HG02852 (cell line): ENCODE data around the gene PRLR.

Experiments used
- ATAC-seq: cut with Tn5 transposase; IDR thresholded peaks from one replicate; pipeline ENCODE4 v1.9.1; 2021; ENCODE audit warnings: mild to moderate bottlenecking, moderate library complexity; ENCODE audit not compliant: unreplicated experiment

PRLR gene

DNA sequence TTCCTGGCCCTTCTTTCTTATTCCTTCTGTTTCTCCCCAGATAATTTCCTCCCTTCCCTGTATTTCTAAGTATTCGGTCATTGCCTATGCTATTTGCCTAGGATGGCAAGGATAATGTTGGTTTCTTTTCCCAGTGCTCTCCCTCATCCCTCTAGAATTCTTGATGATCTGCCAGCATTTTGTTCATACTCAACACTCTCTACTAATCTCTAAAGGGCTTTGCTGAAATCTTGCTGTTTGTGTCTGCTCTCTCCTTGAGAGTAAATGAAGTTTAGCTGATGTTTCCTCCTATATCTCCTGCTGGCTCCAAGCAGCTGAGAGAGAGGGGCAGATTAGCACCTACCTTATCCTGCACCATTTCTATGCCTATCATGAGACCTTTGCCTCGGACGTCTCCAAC is 220.6 kb downstream of the PRLR start:
- ATAC-seq: no peak

DNA sequence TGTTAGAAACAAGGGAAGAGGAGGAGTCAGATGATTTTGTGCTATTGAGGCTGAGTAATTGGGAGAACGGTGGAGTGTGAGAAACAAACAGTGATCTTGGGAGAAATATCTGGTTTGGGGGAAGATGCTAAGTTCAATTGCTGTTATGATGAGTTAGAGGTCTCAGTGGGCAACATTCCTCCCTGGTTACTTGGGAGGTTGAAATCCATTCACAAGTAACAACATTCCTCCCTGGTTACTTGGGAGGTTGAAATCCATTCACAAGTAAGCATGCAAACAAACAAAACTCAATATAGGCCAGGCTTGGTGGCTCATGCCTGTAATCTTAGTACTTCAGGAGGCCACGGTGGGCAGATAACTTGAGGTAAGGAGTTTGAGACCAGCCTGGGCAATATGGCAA is 221.3 kb downstream of the PRLR start:
- ATAC-seq: no peak

DNA sequence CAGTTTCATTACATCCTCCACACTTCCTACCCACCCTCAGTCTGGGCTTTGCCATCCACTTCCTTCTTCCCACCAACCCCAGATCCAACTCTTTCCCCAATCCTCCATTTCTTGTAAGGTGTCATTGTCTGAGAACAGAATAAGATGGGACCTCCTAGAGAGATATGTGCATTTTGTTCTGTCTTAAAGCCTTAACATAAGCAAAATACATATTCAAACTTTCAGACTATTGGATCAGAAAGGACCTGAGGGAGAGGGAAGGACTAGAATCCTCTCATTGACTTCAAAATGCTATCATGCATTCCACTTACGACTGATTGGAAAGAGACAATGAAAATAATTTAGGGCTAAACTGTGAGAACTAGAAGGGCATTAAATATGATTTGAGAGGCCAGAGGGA is 225.5 kb downstream of the PRLR start:
- ATAC-seq: no peak

DNA sequence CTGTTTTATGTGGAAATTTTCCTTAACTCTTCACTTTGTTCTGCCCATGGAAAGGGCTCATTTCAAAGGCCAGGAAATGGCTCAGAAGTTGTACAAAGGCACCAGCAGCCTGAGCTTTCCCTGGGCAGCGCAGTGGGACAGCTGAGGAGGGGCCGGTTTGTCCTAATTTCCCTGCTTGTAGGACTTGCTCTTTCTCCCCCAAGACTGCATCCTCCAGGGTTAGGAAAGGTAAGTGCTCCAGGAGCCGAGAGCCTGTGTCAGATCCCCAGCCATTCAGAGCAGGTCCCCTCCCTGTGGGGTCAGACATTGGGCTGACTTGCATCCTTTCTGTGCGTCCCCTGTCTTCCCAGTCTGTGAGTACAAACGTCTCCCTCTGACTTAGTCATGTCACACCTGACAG is 226.1 kb downstream of the PRLR start:
- ATAC-seq: no peak

DNA sequence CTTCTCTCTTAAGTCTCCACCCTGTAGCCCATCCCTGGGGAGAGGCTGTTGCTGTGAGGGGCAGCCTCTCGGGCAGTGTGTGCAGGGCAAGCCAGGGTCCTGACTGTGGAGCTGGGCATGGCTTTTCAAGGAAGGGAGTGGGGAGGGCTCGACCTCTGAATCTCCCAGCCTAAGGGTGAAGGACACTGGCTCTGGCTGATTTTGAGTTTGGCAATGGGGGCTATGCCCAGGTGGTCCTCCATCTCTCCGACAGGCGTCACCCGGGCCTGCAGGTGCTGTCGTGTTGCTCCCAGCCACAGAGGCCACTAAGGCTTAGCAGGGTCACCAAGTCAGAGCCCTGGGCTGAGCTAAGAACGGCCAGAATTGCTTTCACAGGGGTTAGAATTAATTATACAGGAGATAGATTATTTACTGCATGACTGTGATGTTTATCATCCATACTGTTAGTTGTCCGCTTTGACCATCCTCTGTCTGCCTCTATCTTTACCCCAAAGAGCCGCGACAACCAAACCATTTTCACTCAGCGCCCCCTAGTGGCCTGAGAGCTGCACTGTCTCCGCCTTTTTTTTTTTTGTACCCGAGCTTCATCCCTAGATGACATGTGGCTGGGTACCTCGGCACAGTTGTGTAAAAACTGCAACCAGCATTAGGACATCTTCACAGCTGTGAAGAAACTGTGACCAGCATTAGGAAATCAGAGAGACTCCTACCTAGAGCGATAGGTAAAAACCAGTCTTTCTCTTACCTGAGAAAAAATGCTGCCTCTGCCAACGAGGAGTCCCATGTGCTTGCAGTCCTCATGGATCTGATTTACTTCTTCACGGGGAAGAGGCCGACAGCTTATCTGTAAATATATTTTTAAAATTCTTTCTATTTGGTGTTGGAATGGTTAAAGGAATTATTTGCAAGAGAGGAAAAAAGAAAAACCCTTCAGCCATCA is 227.0 kb downstream of the PRLR start:
- peak; percentile 88 for ATAC-seq

DNA sequence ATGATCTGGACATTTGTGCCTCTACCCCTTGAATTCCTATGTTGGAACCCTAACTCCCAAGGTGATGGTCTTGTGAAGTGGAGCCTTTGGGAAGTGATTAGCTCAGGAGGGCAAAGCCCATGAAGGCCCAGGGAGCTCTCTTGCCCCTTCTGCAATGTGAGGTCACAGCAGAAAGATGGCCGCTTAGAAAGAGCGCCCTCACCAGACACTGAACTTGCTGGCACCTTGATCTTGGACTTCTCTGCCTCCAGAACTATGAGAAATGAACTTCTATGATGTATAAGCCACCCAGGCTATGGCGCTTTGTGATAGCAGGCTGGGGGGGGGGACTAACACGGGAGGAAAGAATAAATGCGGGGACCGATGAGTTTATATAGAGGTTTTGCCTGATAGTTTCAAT is 227.8 kb downstream of the PRLR start:
- no peak for ATAC-seq

DNA sequence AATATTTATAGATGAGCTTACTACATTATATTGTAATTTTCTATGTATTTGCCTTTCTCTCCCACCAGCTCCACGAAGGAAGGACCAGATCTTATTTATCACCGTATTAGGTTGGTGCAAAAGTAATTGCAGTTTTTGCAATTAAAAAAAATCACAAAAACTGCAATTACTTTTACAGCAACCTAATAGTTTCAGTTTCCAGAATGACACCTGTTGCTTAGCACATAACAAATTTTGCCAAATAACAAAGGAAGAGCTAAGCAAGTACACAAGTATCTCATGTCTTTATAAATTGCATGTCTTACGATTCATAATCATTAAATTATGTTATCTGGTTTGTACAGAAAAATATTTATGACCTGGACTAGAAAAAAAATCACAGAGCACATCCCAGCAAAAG is 228.4 kb downstream of the PRLR start:
- no peak for ATAC-seq
